ENCODE data around the gene EBNA1BP2. TPM values are rescaled to one million over a fixed set of nuclear protein-coding genes. Genes with fewer than 3 reads are reported as not detected.

Gene EBNA1BP2
- total RNA-seq, 1 donor = 50.7 TPM

- TF ChIP-seq CTCF (IDR thresholded peaks at IDR 0.05; ENCODE audit: extremely low read depth, low read depth, low read length) = no peak
- no peak for DNase-seq (ENCODE audit: insufficient read length, low spot score, missing footprints)
- H3K27me3 ChIP-seq (ENCODE audit: insufficient read depth, low read length) = peaks cover 14% of the 10 kb centered on the region
- H3K4me2 ChIP-seq (ENCODE audit: insufficient read depth, low read length) = no peak overlapping the region
- H4K20me1 ChIP-seq (ENCODE audit: insufficient read depth, low read length) = no peaks in the 10 kb centered on the region
- no peaks in the 10 kb centered on the region for H3K4me1 ChIP-seq (ENCODE audit: insufficient read depth, low read length)
- H2AFZ ChIP-seq (ENCODE audit: low read length) = no peak overlapping the region
- H3K27ac ChIP-seq (ENCODE audit: low read depth, low read length) = no peak overlapping the region
- H3K9me3 ChIP-seq (ENCODE audit: low read depth, low read length) = no peaks in the 10 kb centered on the region
- H3K4me3 ChIP-seq (ENCODE audit: insufficient read depth, low read length) = no peak overlapping the region
- H3K79me2 ChIP-seq (ENCODE audit: insufficient read depth, low read length) = no peaks in the 10 kb centered on the region
- H3K36me3 ChIP-seq (ENCODE audit: insufficient read depth, low read length) = no peaks in the 10 kb centered on the region
Observed at GRCh38 chr1:43134640-43135039, 37.5 kb downstream of the EBNA1BP2 start.

- Histone ChIP-seq H4K20me1 (ENCODE audit: insufficient read depth, low read length) (no peaks in the 10 kb centered on the region), H3K27me3 (ENCODE audit: insufficient read depth, low read length) (peaks cover 15% of the 10 kb centered on the region), H3K36me3 (ENCODE audit: insufficient read depth, low read length) (no peaks in the 10 kb centered on the region), H3K4me2 (ENCODE audit: insufficient read depth, low read length) (no peak overlapping the region), H3K27ac (ENCODE audit: low read depth, low read length) (no peak overlapping the region), H2AFZ (ENCODE audit: low read length) (no peak overlapping the region), H3K4me1 (ENCODE audit: insufficient read depth, low read length) (no peaks in the 10 kb centered on the region), H3K79me2 (ENCODE audit: insufficient read depth, low read length) (no peaks in the 10 kb centered on the region), H3K9me3 (ENCODE audit: low read depth, low read length) (no peaks in the 10 kb centered on the region), H3K4me3 (ENCODE audit: insufficient read depth, low read length) (no peak overlapping the region)
- no peak for TF ChIP-seq CTCF (IDR thresholded peaks at IDR 0.05; ENCODE audit: extremely low read depth, low read depth, low read length)
- no peak for DNase-seq (ENCODE audit: insufficient read length, low spot score, missing footprints)
Observed at GRCh38 chr1:43134068-43134467, 38.0 kb downstream of the EBNA1BP2 start.

GRCh38 chr1:43129426-43129825 lies 42.7 kb downstream of the EBNA1BP2 start:
- Histone ChIP-seq H3K4me2 (ENCODE audit: insufficient read depth, low read length) (no peak overlapping the region), H3K4me3 (ENCODE audit: insufficient read depth, low read length) (no peak overlapping the region), H3K9me3 (ENCODE audit: low read depth, low read length) (no peaks in the 10 kb centered on the region), H3K27ac (ENCODE audit: low read depth, low read length) (no peak overlapping the region), H3K4me1 (ENCODE audit: insufficient read depth, low read length) (no peaks in the 10 kb centered on the region), H3K27me3 (ENCODE audit: insufficient read depth, low read length) (peaks cover 16% of the 10 kb centered on the region), H3K79me2 (ENCODE audit: insufficient read depth, low read length) (no peaks in the 10 kb centered on the region), H3K36me3 (ENCODE audit: insufficient read depth, low read length) (no peaks in the 10 kb centered on the region), H2AFZ (ENCODE audit: low read length) (no peak overlapping the region), H4K20me1 (ENCODE audit: insufficient read depth, low read length) (no peaks in the 10 kb centered on the region)
- TF ChIP-seq CTCF (IDR thresholded peaks at IDR 0.05; ENCODE audit: extremely low read depth, low read depth, low read length) = no peak
- no peak for DNase-seq (ENCODE audit: insufficient read length, low spot score, missing footprints)

- no peaks in the 10 kb centered on the region for H3K4me1 ChIP-seq (ENCODE audit: insufficient read depth, low read length)
- no peaks in the 10 kb centered on the region for H3K79me2 ChIP-seq (ENCODE audit: insufficient read depth, low read length)
- no peaks in the 10 kb centered on the region for H3K36me3 ChIP-seq (ENCODE audit: insufficient read depth, low read length)
- no peak overlapping the region for H3K4me3 ChIP-seq (ENCODE audit: insufficient read depth, low read length)
- no peak overlapping the region for H3K4me2 ChIP-seq (ENCODE audit: insufficient read depth, low read length)
- DNase-seq (ENCODE audit: insufficient read length, low spot score, missing footprints) = no peak
- no peak for TF ChIP-seq CTCF (IDR thresholded peaks at IDR 0.05; ENCODE audit: extremely low read depth, low read depth, low read length)
- H3K27ac ChIP-seq (ENCODE audit: low read depth, low read length) = no peak overlapping the region
- no peaks in the 10 kb centered on the region for H3K9me3 ChIP-seq (ENCODE audit: low read depth, low read length)
- H2AFZ ChIP-seq (ENCODE audit: low read length) = no peak overlapping the region
- H3K27me3 ChIP-seq (ENCODE audit: insufficient read depth, low read length) = peaks cover 16% of the 10 kb centered on the region
- H4K20me1 ChIP-seq (ENCODE audit: insufficient read depth, low read length) = no peaks in the 10 kb centered on the region
Observed at GRCh38 chr1:43128816-43129215, 43.3 kb downstream of the EBNA1BP2 start.

Data from osteoblast (primary cell).